ENCODE measurements around the gene RAPGEFL1.

- TF ChIP-seq POLR2A (IDR thresholded peaks at IDR 0.05; ENCODE audit: control extremely low read depth in 1 of 2, low read depth in 2 of 2, low read length in 2 of 2), result no peak
- no peak for TF ChIP-seq CTCF (IDR thresholded peaks at IDR 0.05; ENCODE audit: control extremely low read depth in 1 of 3, insufficient read depth in 1 of 3, low read depth in 1 of 3, low read length in 3 of 3)
- no peak for TF ChIP-seq TBP (IDR thresholded peaks at IDR 0.05; ENCODE audit: low read depth, low read length)
- TF ChIP-seq SRF (IDR thresholded peaks at IDR 0.05; ENCODE audit: low read depth, low read length), result no peak
- no peak for TF ChIP-seq POLR2AphosphoS5 (IDR thresholded peaks at IDR 0.05; ENCODE audit: low read depth, low read length)
- no peak for TF ChIP-seq TAF1 (IDR thresholded peaks at IDR 0.05; ENCODE audit: low read depth, low read length)
- no peak for TF ChIP-seq SUZ12 (IDR thresholded peaks at IDR 0.05; ENCODE audit: low read length)
- TF ChIP-seq FOSL1 (IDR thresholded peaks at IDR 0.05; ENCODE audit: insufficient read depth, low read depth, low read length), result no peak
Measured at GRCh38 chr17:40180694-40181093, 3.4 kb downstream of the RAPGEFL1 start.

Measured in H1 (cell line).